HepG2 (cell line): ENCODE measurements around the gene TTBK1. TPM values are rescaled to one million over a fixed set of nuclear protein-coding genes. Genes with fewer than 3 reads are reported as not detected.

Experiments used
- ATM ChIP-seq: fragments of 450-650 bp; IDR thresholded peaks from 2 replicates; pipeline ENCODE4 v1.7.1; 2017; ENCODE audit warnings: mild to moderate bottlenecking, borderline replicate concordance
- NFE2L2 ChIP-seq: fragments of 150-350 bp; IDR thresholded peaks from 2 replicates; pipeline ENCODE4 v1.6.1; 2014; ENCODE audit warnings: low read length
- POGK ChIP-seq: sonication (generic); formaldehyde crosslinking; conservative IDR thresholded peaks from 2 replicates; pipeline ENCODE4 v1.8.0; 2022; ENCODE audit warnings: mild to moderate bottlenecking, moderate library complexity, missing genetic modification reagents
- SRSF1 ChIP-seq: fragments of 200-400 bp; formaldehyde crosslinking; optimal IDR thresholded peaks from 2 replicates; pipeline ENCODE3; 2017; ENCODE audit warnings: mild to moderate bottlenecking, low read depth, low read length, moderate library complexity
- ZFP91 ChIP-seq: sonication (generic); formaldehyde crosslinking; IDR thresholded peaks from 2 replicates; pipeline ENCODE4 v1.9.0; 2022; ENCODE audit warnings: missing genetic modification reagents, mild to moderate bottlenecking, borderline replicate concordance
- ZNF180 ChIP-seq: sonication (generic); formaldehyde crosslinking; IDR thresholded peaks from 2 replicates; pipeline ENCODE4 v1.4.0; 2020; ENCODE audit warnings: low read depth, missing genetic modification reagents, borderline replicate concordance
- ZNF235 ChIP-seq: sonication (generic); formaldehyde crosslinking; IDR thresholded peaks from 2 replicates; pipeline ENCODE4 v1.8.1; 2023; ENCODE audit warnings: mild to moderate bottlenecking, missing genetic modification reagents, borderline replicate concordance
- ZNF260 ChIP-seq: sonication (generic); formaldehyde crosslinking; IDR thresholded peaks from 2 replicates; pipeline ENCODE4 v1.4.0; 2020; ENCODE audit warnings: missing genetic modification reagents, low read depth, mild to moderate bottlenecking, borderline replicate concordance
- ZNF274 ChIP-seq: sonication (generic); formaldehyde crosslinking; IDR thresholded peaks from 2 replicates; pipeline ENCODE4 v1.5.1; 2020; ENCODE audit warnings: mild to moderate bottlenecking, missing genetic modification reagents
- ZNF512B ChIP-seq: sonication (generic); formaldehyde crosslinking; IDR thresholded peaks from 2 replicates; pipeline ENCODE4 v1.5.1; 2020; ENCODE audit warnings: missing genetic modification reagents, mild to moderate bottlenecking, borderline replicate concordance
- ZNF569 ChIP-seq: sonication (generic); formaldehyde crosslinking; IDR thresholded peaks from 2 replicates; pipeline ENCODE4 v1.5.0; 2020; ENCODE audit warnings: mild to moderate bottlenecking, missing genetic modification reagents, moderate library complexity, borderline replicate concordance
- ZNF790 ChIP-seq: sonication (generic); formaldehyde crosslinking; IDR thresholded peaks from 2 replicates; pipeline ENCODE4 v1.8.0; 2022; ENCODE audit warnings: missing genetic modification reagents, mild to moderate bottlenecking, borderline replicate concordance
- polyA plus RNA-seq, 8 experiments: library from polyadenylated mRNA; depleted of rRNA in 3 of 8; stranded (reverse) in 7 of 8; unstranded in 1 of 8; fragments of >200 nt; fragmentation: Illumina TruSeq in 4 of 8; extraction: Trizol in 4 of 8; gene quantifications; 2 replicates each; pipeline versions ENCODE4 v1.2.1 to v1.2.3, GENCODE V29; 2011 to 2016; ENCODE audit warnings: low read depth in 4 of 8, missing spikeins in 1 of 8, mixed read lengths in 1 of 8; ENCODE audit not compliant: insufficient read depth in 1 of 8
- total RNA-seq, 5 experiments: library from RNA; depleted of rRNA; stranded (reverse); fragments of >200 nt; fragmentation: Illumina TruSeq; extraction: Trizol; gene quantifications; 2 replicates each; pipeline ENCODE4 v1.2.3, GENCODE V29; 2016; ENCODE audit warnings: low read depth in 1 of 5
- TF ChIP-seq, protein P1 (sequence below): sonication (generic); formaldehyde crosslinking; IDR thresholded peaks from 2 replicates; pipeline ENCODE4 v1.4.0; 2020; ENCODE audit warnings: missing genetic modification reagents
- TF ChIP-seq, protein P2 (sequence below): IDR thresholded peaks from 2 replicates; pipeline ENCODE4 v1.6.1; 2016; ENCODE audit warnings: missing compliant biosample characterization, missing genetic modification reagents, borderline replicate concordance
- TF ChIP-seq, protein P3 (sequence below): sonication (generic); formaldehyde crosslinking; IDR thresholded peaks from 2 replicates; pipeline ENCODE4 v1.5.1; 2020; ENCODE audit warnings: missing genetic modification reagents, mild to moderate bottlenecking, borderline replicate concordance

Gene TTBK1
- total and polyA plus RNA-seq, 2 of the 13 experiments (the other 11 are each of a cell fraction or from before 2014, with no cell fraction given): 0.24 to 0.33 TPM

DNA sequence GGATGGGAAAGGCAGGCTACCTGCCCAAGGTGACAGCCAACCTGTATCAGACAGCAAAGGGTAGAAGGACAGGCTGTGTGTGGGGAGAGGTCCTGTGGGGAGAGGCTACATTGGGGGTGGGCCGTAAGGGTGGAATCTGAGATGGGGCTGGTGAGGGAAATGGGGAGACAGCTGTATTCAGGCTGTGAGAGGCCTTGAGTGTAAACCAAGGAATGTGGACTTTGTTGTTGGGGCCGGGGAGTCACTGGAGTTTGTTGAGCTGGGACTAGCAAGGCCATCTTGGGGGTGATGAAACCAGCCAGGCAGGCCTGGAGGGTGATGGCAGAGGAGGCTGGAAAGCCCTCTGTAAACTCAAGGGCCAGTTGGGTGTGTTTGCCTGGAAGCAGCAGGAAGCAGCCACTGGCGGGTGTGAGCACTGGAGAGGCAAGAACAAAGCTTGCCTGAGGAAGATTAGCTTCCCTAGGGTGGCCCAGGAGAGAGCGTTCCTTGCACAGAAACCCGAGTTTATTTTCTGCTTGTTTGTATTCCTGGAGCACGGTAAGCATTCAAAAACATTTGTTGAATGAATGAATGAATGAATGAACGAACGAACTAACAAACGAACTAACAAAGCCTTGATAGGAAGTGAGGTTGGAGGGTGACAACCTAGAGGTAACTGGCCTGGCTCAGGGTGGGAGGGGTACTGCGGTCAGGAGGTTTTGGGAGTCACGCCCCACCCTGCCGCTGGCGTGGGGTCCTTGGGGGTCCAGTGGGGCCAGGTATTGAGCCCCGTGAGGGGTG lies 18.9 kb downstream of the TTBK1 start (continued):
- TF ChIP-seq, protein P1, sequence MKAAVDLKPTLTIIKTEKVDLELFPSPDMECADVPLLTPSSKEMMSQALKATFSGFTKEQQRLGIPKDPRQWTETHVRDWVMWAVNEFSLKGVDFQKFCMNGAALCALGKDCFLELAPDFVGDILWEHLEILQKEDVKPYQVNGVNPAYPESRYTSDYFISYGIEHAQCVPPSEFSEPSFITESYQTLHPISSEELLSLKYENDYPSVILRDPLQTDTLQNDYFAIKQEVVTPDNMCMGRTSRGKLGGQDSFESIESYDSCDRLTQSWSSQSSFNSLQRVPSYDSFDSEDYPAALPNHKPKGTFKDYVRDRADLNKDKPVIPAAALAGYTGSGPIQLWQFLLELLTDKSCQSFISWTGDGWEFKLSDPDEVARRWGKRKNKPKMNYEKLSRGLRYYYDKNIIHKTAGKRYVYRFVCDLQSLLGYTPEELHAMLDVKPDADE: no peak
- TF ChIP-seq POGK (CRISPR knock-in tag) (no peak; the same call in 1 of the 2 replicates), NFE2L2 (no peak), ZNF235 (CRISPR knock-in tag) (no peak), ZFP91 (CRISPR knock-in tag) (0 out of 2 replicates have a peak, but pooled peaks have one; percentile 24), ZNF260 (CRISPR knock-in tag) (no peak), SRSF1 (no peak), ZNF569 (no peak), ZNF180 (CRISPR knock-in tag) (no peak), ZNF512B (CRISPR knock-in tag) (no peak), ZNF790 (CRISPR knock-in tag) (no peak), ATM (no peak), ZNF274 (CRISPR knock-in tag) (no peak)
- TF ChIP-seq, protein P2, sequence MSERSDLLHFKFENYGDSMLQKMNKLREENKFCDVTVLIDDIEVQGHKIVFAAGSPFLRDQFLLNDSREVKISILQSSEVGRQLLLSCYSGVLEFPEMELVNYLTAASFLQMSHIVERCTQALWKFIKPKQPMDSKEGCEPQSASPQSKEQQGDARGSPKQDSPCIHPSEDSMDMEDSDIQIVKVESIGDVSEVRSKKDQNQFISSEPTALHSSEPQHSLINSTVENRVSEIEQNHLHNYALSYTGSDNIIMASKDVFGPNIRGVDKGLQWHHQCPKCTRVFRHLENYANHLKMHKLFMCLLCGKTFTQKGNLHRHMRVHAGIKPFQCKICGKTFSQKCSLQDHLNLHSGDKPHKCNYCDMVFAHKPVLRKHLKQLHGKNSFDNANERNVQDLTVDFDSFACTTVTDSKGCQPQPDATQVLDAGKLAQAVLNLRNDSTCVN (CRISPR knock-in tag): no peak
- TF ChIP-seq, protein P3, sequence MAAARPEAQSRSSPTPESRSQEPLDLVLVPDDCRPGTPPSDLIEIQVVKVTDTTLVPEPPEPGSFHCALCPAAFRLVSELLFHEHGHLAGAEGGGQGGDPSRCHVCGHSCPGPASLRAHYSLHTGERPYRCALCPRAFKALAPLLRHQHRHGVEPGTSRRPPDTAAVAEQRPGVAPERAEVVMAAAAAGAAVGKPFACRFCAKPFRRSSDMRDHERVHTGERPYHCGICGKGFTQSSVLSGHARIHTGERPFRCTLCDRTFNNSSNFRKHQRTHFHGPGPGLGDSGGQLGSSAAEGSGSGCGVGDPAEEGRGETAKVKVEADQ (CRISPR knock-in tag): 0 out of 2 replicates have a peak, but pooled peaks have one; percentile 40
